ENCODE results near the gene POTEF. TPM values are rescaled to one million over a fixed set of nuclear protein-coding genes. Genes with fewer than 3 reads are reported as not detected.
"Not testable (repeated sequence)": the region's sequence is repeated elsewhere in the genome, so short reads cannot be mapped to it uniquely, and the experiment has no call there.

The POTEF gene
- total and polyA plus RNA-seq, 2 donors (not counting 3 experiments of a cell fraction or from before 2014, with no cell fraction given): 0.04 TPM; not detected in 1

DNA sequence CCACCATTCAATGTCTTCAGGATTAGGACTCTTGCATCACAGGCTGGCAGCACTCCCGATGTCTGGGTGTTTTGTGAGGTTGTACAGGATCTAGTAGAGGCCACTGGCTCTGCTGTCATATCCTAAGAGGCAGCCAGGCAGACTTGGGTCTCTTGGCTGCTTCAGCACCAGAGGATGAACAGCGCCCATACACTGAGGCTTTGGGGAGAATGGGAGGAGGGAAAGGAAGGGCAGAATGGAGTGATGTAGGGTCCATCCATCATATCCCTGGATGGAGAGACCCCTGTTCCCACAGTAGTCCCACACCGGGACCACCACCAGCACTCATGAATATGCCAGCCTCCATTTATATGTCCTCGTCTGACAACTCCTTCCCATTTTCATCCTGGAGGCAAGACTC is 80.6 kb downstream of the POTEF start:
- DNase-seq (ENCODE audit: low read depth, low spot score); H3K27me3 ChIP-seq (ENCODE audit: control insufficient read depth in 2 of 2, insufficient read depth in 2 of 2, low read length in 2 of 2); H3K4me3 ChIP-seq (replicated peaks in 1 of 3; ENCODE audit: insufficient read depth in 1 of 3, low read depth in 1 of 3, low read length in 3 of 3); POLR2A ChIA-PET; H3K79me2 ChIP-seq (ENCODE audit: control insufficient read depth, insufficient read depth, low read length); FAIRE-seq; CTCF ChIA-PET; H3K4me2 ChIP-seq (ENCODE audit: insufficient read depth, low read length); H3K36me3 ChIP-seq (ENCODE audit: control insufficient read depth in 2 of 2, extremely low read depth in 1 of 2, insufficient read depth in 2 of 2, low read length in 2 of 2); H3K27ac ChIP-seq (ENCODE audit: insufficient read depth, low read depth, low read length); H3K9ac ChIP-seq (replicated peaks; ENCODE audit: extremely low read depth, insufficient read depth, low read length); intact Hi-C loops (cut with micrococcal nuclease); H2AFZ ChIP-seq (ENCODE audit: low read depth, low read length); H4K20me1 ChIP-seq (replicated peaks; ENCODE audit: control insufficient read depth, extremely low read depth, insufficient read depth, low read length); H3K9me1 ChIP-seq (replicated peaks; ENCODE audit: control insufficient read depth, extremely low read depth, insufficient read depth, low read length); H3K9me3 ChIP-seq (replicated peaks; ENCODE audit: control insufficient read depth, insufficient read depth, low read length); dilution Hi-C loops (cut with MboI; ENCODE audit: extremely low pct_ligation_motif_present, low sequenced_read_pairs); BruUV-seq (replicated peaks); H3K4me1 ChIP-seq (ENCODE audit: control insufficient read depth, extremely low read depth, insufficient read depth, low read length): not testable (repeated sequence)

GRCh38 chr2:130038265-130038603 is 90.8 kb downstream of the POTEF start:
- FAIRE-seq; dilution Hi-C loops (cut with MboI; ENCODE audit: extremely low pct_ligation_motif_present, low sequenced_read_pairs); H2AFZ ChIP-seq (ENCODE audit: low read depth, low read length); DNase-seq (ENCODE audit: low read depth, low spot score); H3K27ac ChIP-seq (ENCODE audit: insufficient read depth, low read depth, low read length); intact Hi-C loops (cut with micrococcal nuclease); H3K9me3 ChIP-seq (replicated peaks; ENCODE audit: control insufficient read depth, insufficient read depth, low read length); CTCF ChIA-PET; H3K4me2 ChIP-seq (ENCODE audit: insufficient read depth, low read length); BruUV-seq (replicated peaks); H4K20me1 ChIP-seq (replicated peaks; ENCODE audit: control insufficient read depth, extremely low read depth, insufficient read depth, low read length); H3K4me3 ChIP-seq (replicated peaks in 1 of 3; ENCODE audit: insufficient read depth in 1 of 3, low read depth in 1 of 3, low read length in 3 of 3); H3K9me1 ChIP-seq (replicated peaks; ENCODE audit: control insufficient read depth, extremely low read depth, insufficient read depth, low read length); POLR2A ChIA-PET; H3K79me2 ChIP-seq (ENCODE audit: control insufficient read depth, insufficient read depth, low read length); H3K36me3 ChIP-seq (ENCODE audit: control insufficient read depth in 2 of 2, extremely low read depth in 1 of 2, insufficient read depth in 2 of 2, low read length in 2 of 2); H3K4me1 ChIP-seq (ENCODE audit: control insufficient read depth, extremely low read depth, insufficient read depth, low read length); H3K9ac ChIP-seq (replicated peaks; ENCODE audit: extremely low read depth, insufficient read depth, low read length); H3K27me3 ChIP-seq (ENCODE audit: control insufficient read depth in 2 of 2, insufficient read depth in 2 of 2, low read length in 2 of 2): not testable (repeated sequence)

- H3K9me3 ChIP-seq (replicated peaks; ENCODE audit: control insufficient read depth, insufficient read depth, low read length); FAIRE-seq; H3K36me3 ChIP-seq (ENCODE audit: control insufficient read depth in 2 of 2, extremely low read depth in 1 of 2, insufficient read depth in 2 of 2, low read length in 2 of 2); H3K27me3 ChIP-seq (ENCODE audit: control insufficient read depth in 2 of 2, insufficient read depth in 2 of 2, low read length in 2 of 2); H3K9ac ChIP-seq (replicated peaks; ENCODE audit: extremely low read depth, insufficient read depth, low read length); intact Hi-C loops (cut with micrococcal nuclease); H3K9me1 ChIP-seq (replicated peaks; ENCODE audit: control insufficient read depth, extremely low read depth, insufficient read depth, low read length); dilution Hi-C loops (cut with MboI; ENCODE audit: extremely low pct_ligation_motif_present, low sequenced_read_pairs); CTCF ChIA-PET; POLR2A ChIA-PET; H3K4me3 ChIP-seq (replicated peaks in 1 of 3; ENCODE audit: insufficient read depth in 1 of 3, low read depth in 1 of 3, low read length in 3 of 3); H3K79me2 ChIP-seq (ENCODE audit: control insufficient read depth, insufficient read depth, low read length); H2AFZ ChIP-seq (ENCODE audit: low read depth, low read length); BruUV-seq (replicated peaks); H3K27ac ChIP-seq (ENCODE audit: insufficient read depth, low read depth, low read length); H3K4me1 ChIP-seq (ENCODE audit: control insufficient read depth, extremely low read depth, insufficient read depth, low read length); H3K4me2 ChIP-seq (ENCODE audit: insufficient read depth, low read length); H4K20me1 ChIP-seq (replicated peaks; ENCODE audit: control insufficient read depth, extremely low read depth, insufficient read depth, low read length): not testable (repeated sequence)
- TF ChIP-seq, protein P1, sequence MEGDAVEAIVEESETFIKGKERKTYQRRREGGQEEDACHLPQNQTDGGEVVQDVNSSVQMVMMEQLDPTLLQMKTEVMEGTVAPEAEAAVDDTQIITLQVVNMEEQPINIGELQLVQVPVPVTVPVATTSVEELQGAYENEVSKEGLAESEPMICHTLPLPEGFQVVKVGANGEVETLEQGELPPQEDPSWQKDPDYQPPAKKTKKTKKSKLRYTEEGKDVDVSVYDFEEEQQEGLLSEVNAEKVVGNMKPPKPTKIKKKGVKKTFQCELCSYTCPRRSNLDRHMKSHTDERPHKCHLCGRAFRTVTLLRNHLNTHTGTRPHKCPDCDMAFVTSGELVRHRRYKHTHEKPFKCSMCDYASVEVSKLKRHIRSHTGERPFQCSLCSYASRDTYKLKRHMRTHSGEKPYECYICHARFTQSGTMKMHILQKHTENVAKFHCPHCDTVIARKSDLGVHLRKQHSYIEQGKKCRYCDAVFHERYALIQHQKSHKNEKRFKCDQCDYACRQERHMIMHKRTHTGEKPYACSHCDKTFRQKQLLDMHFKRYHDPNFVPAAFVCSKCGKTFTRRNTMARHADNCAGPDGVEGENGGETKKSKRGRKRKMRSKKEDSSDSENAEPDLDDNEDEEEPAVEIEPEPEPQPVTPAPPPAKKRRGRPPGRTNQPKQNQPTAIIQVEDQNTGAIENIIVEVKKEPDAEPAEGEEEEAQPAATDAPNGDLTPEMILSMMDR (IDR thresholded peaks at IDR 0.05; ENCODE audit: extremely low read depth in 1 of 2, insufficient read depth in 1 of 2, low read depth in 1 of 2, low read length in 2 of 2): peak in 1 of 2 donors; percentile 13
- DNase-seq (ENCODE audit: low read depth, low spot score): peak; percentile 30
These were observed 103.1 kb downstream of the POTEF start for GRCh38 chr2:130025931-130026330.
